SU-DHL-6 (cell line): Measurements from ENCODE around the gene CAPN3.

Source experiments
- EZH2phosphoT487 ChIP-seq: fragments of 200-600 bp; sonication (generic), shearing (Covaris generic); conservative IDR thresholded peaks from 2 replicates; pipeline ENCODE4 v1.6.1; 2018; ENCODE audit warnings: mild to moderate bottlenecking, antibody characterized with exemption, low read length, moderate library complexity, mixed read lengths
- TF ChIP-seq, protein P1 (sequence below): fragments of 200-600 bp; sonication (generic); IDR thresholded peaks from one replicate; pipeline ENCODE4 v1.5.1; 2017; ENCODE audit warnings: antibody characterized with exemption, mild to moderate bottlenecking, low read length, moderate library complexity; ENCODE audit not compliant: insufficient read depth, poor library complexity, severe bottlenecking

DNA sequence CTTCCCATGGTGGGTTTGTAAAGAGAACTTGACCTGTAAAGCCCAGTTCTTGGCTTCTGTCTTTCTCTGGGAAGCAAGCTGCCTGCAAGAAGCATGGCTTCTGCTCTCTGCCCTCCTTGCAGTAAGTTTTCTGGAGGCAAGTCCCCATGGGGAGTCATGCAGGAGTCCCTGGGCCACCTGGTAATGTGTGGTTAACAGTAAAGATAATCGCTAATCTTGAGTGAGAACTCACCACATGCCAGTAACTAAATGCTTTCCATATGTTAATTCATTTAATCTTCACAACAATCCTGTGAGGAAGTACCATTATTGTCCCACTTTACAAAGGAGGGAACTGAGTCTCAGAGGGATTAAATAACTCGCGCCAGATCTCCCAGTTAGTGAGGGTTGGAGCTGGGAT lies 4.2 kb downstream of the CAPN3 start:
- TF ChIP-seq, protein P1, sequence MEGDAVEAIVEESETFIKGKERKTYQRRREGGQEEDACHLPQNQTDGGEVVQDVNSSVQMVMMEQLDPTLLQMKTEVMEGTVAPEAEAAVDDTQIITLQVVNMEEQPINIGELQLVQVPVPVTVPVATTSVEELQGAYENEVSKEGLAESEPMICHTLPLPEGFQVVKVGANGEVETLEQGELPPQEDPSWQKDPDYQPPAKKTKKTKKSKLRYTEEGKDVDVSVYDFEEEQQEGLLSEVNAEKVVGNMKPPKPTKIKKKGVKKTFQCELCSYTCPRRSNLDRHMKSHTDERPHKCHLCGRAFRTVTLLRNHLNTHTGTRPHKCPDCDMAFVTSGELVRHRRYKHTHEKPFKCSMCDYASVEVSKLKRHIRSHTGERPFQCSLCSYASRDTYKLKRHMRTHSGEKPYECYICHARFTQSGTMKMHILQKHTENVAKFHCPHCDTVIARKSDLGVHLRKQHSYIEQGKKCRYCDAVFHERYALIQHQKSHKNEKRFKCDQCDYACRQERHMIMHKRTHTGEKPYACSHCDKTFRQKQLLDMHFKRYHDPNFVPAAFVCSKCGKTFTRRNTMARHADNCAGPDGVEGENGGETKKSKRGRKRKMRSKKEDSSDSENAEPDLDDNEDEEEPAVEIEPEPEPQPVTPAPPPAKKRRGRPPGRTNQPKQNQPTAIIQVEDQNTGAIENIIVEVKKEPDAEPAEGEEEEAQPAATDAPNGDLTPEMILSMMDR = no peak
- TF ChIP-seq EZH2phosphoT487 = no peak
